HepG2 (cell line): Measurements from ENCODE around the gene ELAC2. TPM values are rescaled to one million over a fixed set of nuclear protein-coding genes. Genes with fewer than 3 reads are reported as not detected.

Source experiments
- BORCS8-MEF2B ChIP-seq: sonication (generic); formaldehyde crosslinking; IDR thresholded peaks from 2 replicates; pipeline ENCODE4 v1.8.0; 2022; ENCODE audit warnings: mild to moderate bottlenecking, missing genetic modification reagents
- ELF1 ChIP-seq: sonication (generic); formaldehyde crosslinking; IDR thresholded peaks from 2 replicates; pipeline ENCODE4 v1.4.0; 2020; ENCODE audit warnings: missing genetic modification reagents
- ELF3 ChIP-seq: IDR thresholded peaks from 2 replicates; pipeline ENCODE4 v1.6.1; 2016; ENCODE audit warnings: missing genetic modification reagents, missing compliant biosample characterization
- ESRRA ChIP-seq: sonication (generic); formaldehyde crosslinking; IDR thresholded peaks from 2 replicates; pipeline ENCODE4 v1.5.1; 2020; ENCODE audit warnings: mild to moderate bottlenecking, low read depth, missing genetic modification reagents
- MTA3 ChIP-seq: sonication (generic); formaldehyde crosslinking; IDR thresholded peaks from 2 replicates; pipeline ENCODE4 v1.4.0; 2020; ENCODE audit warnings: missing genetic modification reagents
- RFXANK ChIP-seq: IDR thresholded peaks from 2 replicates; pipeline ENCODE4 v1.6.1; 2016
- SMYD3 ChIP-seq: sonication (generic); formaldehyde crosslinking; IDR thresholded peaks from 2 replicates; pipeline ENCODE4 v1.8.1; 2023; ENCODE audit warnings: mild to moderate bottlenecking, missing genetic modification reagents
- TEAD2 ChIP-seq: sonication (generic); formaldehyde crosslinking; IDR thresholded peaks from 2 replicates; pipeline ENCODE4 v1.9.0; 2021; ENCODE audit warnings: missing genetic modification reagents
- ZNF12 ChIP-seq: sonication (generic); formaldehyde crosslinking; IDR thresholded peaks from 2 replicates; pipeline ENCODE4 v1.5.0; 2020; ENCODE audit warnings: missing genetic modification reagents
- ZNF430 ChIP-seq: sonication (generic); formaldehyde crosslinking; IDR thresholded peaks from 2 replicates; pipeline ENCODE4 v1.9.0; 2021; ENCODE audit warnings: mild to moderate bottlenecking, missing genetic modification reagents
- ZNF558 ChIP-seq: sonication (generic); formaldehyde crosslinking; IDR thresholded peaks from 2 replicates; pipeline ENCODE4 v1.9.0; 2022; ENCODE audit warnings: mild to moderate bottlenecking, missing genetic modification reagents, borderline replicate concordance
- ZNF713 ChIP-seq: sonication (generic); formaldehyde crosslinking; IDR thresholded peaks from 2 replicates; pipeline ENCODE4 v1.4.0; 2020; ENCODE audit warnings: mild to moderate bottlenecking, missing genetic modification reagents
- polyA plus RNA-seq, 8 experiments: library from polyadenylated mRNA; depleted of rRNA in 3 of 8; stranded (reverse) in 7 of 8; unstranded in 1 of 8; fragments of >200 nt; fragmentation: Illumina TruSeq in 4 of 8; extraction: Trizol in 4 of 8; gene quantifications; 2 replicates each; pipeline versions ENCODE4 v1.2.1 to v1.2.3, GENCODE V29; 2011 to 2016; ENCODE audit warnings: low read depth in 4 of 8, missing spikeins in 1 of 8, mixed read lengths in 1 of 8; ENCODE audit not compliant: insufficient read depth in 1 of 8
- total RNA-seq, 5 experiments: library from RNA; depleted of rRNA; stranded (reverse); fragments of >200 nt; fragmentation: Illumina TruSeq; extraction: Trizol; gene quantifications; 2 replicates each; pipeline ENCODE4 v1.2.3, GENCODE V29; 2016; ENCODE audit warnings: low read depth in 1 of 5
- TF ChIP-seq, protein P1 (sequence below): sonication (generic); formaldehyde crosslinking; IDR thresholded peaks from 2 replicates; pipeline ENCODE4 v1.5.0; 2020; ENCODE audit warnings: missing genetic modification reagents, mild to moderate bottlenecking, borderline replicate concordance
- TF ChIP-seq, protein P2 (sequence below): sonication (generic); formaldehyde crosslinking; IDR thresholded peaks from 2 replicates; pipeline ENCODE4 v1.4.0; 2020; ENCODE audit warnings: missing genetic modification reagents

ELAC2 gene
- total and polyA plus RNA-seq, 2 of the 13 experiments (the other 11 are each of a cell fraction or from before 2014, with no cell fraction given): 35.6 to 50.4 TPM

DNA sequence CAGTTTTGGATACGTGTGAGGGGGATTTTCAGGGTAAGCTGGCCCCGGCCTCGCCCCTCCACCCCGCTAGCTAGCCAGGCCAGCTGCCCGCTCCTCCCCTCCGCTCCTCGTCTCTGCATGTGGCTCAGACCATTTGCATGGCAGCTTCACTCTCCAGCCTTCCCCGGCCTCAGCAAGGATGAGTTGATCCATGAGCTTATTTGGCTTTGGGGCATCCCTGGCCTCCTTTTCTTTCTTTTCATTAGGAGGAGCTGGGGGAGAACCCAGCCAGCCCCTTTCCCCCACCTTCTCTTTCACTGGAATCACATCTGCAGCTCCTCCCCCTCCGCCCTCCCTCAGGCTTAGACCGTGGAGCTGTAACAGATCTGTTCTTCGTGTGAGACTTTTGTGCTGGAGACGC lies 30.7 kb downstream of the ELAC2 start (continued):
- TF ChIP-seq, protein P1, sequence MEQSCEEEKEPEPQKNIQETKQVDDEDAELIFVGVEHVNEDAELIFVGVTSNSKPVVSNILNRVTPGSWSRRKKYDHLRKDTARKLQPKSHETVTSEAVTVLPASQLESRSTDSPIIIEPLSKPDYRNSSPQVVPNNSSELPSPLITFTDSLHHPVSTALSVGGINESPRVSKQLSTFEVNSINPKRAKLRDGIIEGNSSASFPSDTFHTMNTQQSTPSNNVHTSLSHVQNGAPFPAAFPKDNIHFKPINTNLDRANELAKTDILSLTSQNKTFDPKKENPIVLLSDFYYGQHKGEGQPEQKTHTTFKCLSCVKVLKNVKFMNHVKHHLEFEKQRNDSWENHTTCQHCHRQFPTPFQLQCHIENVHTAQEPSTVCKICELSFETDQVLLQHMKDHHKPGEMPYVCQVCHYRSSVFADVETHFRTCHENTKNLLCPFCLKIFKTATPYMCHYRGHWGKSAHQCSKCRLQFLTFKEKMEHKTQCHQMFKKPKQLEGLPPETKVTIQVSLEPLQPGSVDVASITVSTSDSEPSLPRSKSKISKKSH (CRISPR knock-in tag): no peak
- TF ChIP-seq ELF1 (CRISPR knock-in tag) (no peak), ZNF558 (CRISPR knock-in tag) (no peak), TEAD2 (no peak), ZNF12 (CRISPR knock-in tag) (no peak), ESRRA (CRISPR knock-in tag) (no peak), BORCS8-MEF2B (CRISPR knock-in tag) (no peak), ZNF713 (no peak), ZNF430 (CRISPR knock-in tag) (no peak), SMYD3 (no peak), RFXANK (CRISPR knock-in tag) (no peak), ELF3 (CRISPR knock-in tag) (no peak), MTA3 (no peak)
- TF ChIP-seq, protein P2, sequence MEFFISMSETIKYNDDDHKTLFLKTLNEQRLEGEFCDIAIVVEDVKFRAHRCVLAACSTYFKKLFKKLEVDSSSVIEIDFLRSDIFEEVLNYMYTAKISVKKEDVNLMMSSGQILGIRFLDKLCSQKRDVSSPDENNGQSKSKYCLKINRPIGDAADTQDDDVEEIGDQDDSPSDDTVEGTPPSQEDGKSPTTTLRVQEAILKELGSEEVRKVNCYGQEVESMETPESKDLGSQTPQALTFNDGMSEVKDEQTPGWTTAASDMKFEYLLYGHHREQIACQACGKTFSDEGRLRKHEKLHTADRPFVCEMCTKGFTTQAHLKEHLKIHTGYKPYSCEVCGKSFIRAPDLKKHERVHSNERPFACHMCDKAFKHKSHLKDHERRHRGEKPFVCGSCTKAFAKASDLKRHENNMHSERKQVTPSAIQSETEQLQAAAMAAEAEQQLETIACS (CRISPR knock-in tag): no peak
